IMR-90 (cell line): ENCODE data around the gene LGALS3. TPM values are rescaled to one million over a fixed set of nuclear protein-coding genes. Genes with fewer than 3 reads are reported as not detected.
A peak's percentile ranks its signal among the peaks of the same experiment; 100 is the strongest.

Source experiments
- ATAC-seq: fragments of 200-7000 bp; cut with Tn5 transposase; 2 replicates; pipeline ENCODE4 v1.9.1; 2020; ENCODE audit warnings: low read depth, mild to moderate bottlenecking, moderate library complexity
- BruUV-seq: library from RNA; stranded (reverse); fragments of 400-500 nt; replicated peaks from 2 replicates; lab custom pipeline; 2021; lab: Mats Ljungman, UMichigan
- CTCF ChIA-PET: fragments of 300-600 bp; formaldehyde crosslinking; extraction: SDS; loops from one replicate; lab custom pipeline; 2021; ENCODE audit warnings: antibody characterized with exemption; lab: Yijun Ruan, JAX
- POLR2A ChIA-PET: fragments of 300-600 bp; sonication (Branson Sonifier 250); formaldehyde crosslinking; loops from one replicate; lab custom pipeline; 2022; ENCODE audit warnings: antibody characterized with exemption; ENCODE audit not compliant: unreplicated experiment; lab: Charles Lee
- DNase-seq: peaks from one replicate; pipeline ENCODE4 v3.0.0; 2013
- H2AFZ ChIP-seq: replicated peaks from 2 replicates; pipeline ENCODE3; 2013; ENCODE audit warnings: low read length, mild to moderate bottlenecking; ENCODE audit not compliant: poor library complexity
- H2AK5ac ChIP-seq: 2 replicates; pipeline ENCODE4 v1.6.1; 2013; ENCODE audit warnings: low read depth, low read length, inconsistent platforms
- H2AK9ac ChIP-seq: replicated peaks from 2 replicates; pipeline ENCODE3; 2013; ENCODE audit warnings: mild to moderate bottlenecking, low read depth, low read length, moderate library complexity; ENCODE audit not compliant: poor library complexity
- H2BK120ac ChIP-seq: 2 replicates; pipeline ENCODE4 v1.6.1; 2013; ENCODE audit warnings: low read depth, low read length, inconsistent platforms
- H2BK15ac ChIP-seq: 3 replicates; pipeline ENCODE4 v1.6.1; 2013; ENCODE audit warnings: low read depth, low read length, inconsistent platforms
- H2BK20ac ChIP-seq: 2 replicates; pipeline ENCODE4 v1.6.1; 2013; ENCODE audit warnings: low read depth, mild to moderate bottlenecking, inconsistent platforms, low read length, moderate library complexity
- H2BK5ac ChIP-seq: 2 replicates; pipeline ENCODE4 v1.6.1; 2013; ENCODE audit warnings: mild to moderate bottlenecking, low read depth, low read length, inconsistent platforms; ENCODE audit not compliant: poor library complexity, severe bottlenecking
- H3K14ac ChIP-seq: replicated peaks from 2 replicates; pipeline ENCODE4 v1.6.1; 2013; ENCODE audit warnings: low read depth, low read length, inconsistent platforms
- H3K18ac ChIP-seq: 2 replicates; pipeline ENCODE4 v1.6.1; 2013; ENCODE audit warnings: low read depth, low read length, control low read depth
- H3K23ac ChIP-seq: 2 replicates; pipeline ENCODE4 v1.6.1; 2013; ENCODE audit warnings: low read depth, low read length, inconsistent platforms
- H3K27ac ChIP-seq: 2 replicates; pipeline ENCODE4 v1.5.1; 2013; ENCODE audit warnings: mild to moderate bottlenecking, control low read depth, low read length; ENCODE audit not compliant: insufficient read depth
- H3K27me3 ChIP-seq: 2 replicates; pipeline ENCODE4 v1.6.1; 2013; ENCODE audit warnings: low read length; ENCODE audit not compliant: control insufficient read depth, insufficient read depth
- H3K36me3 ChIP-seq: 2 replicates; pipeline ENCODE4 v1.6.1; 2013; ENCODE audit warnings: low read length, mixed read lengths; ENCODE audit not compliant: control insufficient read depth, insufficient read depth
- H3K4ac ChIP-seq: 2 replicates; pipeline ENCODE4 v1.6.1; 2013; ENCODE audit warnings: low read depth, low read length, inconsistent platforms
- H3K4me1 ChIP-seq: 2 replicates; pipeline ENCODE4 v1.6.1; 2013; ENCODE audit warnings: low read length, mixed read lengths; ENCODE audit not compliant: control insufficient read depth, insufficient read depth
- H3K4me2 ChIP-seq: 2 replicates; pipeline ENCODE4 v1.6.1; 2013; ENCODE audit warnings: low read depth, mild to moderate bottlenecking, control low read depth, low read length, moderate library complexity
- H3K4me3 ChIP-seq: 2 replicates; pipeline ENCODE4 v1.5.1; 2013; ENCODE audit warnings: low read depth, mild to moderate bottlenecking, control low read depth, low read length, moderate library complexity; ENCODE audit not compliant: insufficient read depth
- H3K56ac ChIP-seq: 2 replicates; pipeline ENCODE4 v1.6.1; 2013; ENCODE audit warnings: low read length, inconsistent platforms; ENCODE audit not compliant: insufficient read depth; ENCODE audit errors: extremely low read depth
- H3K79me1 ChIP-seq, 2 experiments: 2 replicates each; pipeline ENCODE4 v1.6.1; 2013; ENCODE audit warnings: low read length in 2 of 2, inconsistent platforms in 1 of 2, low read depth in 1 of 2
- H3K9ac ChIP-seq: 2 replicates; pipeline ENCODE4 v1.6.1; 2013; ENCODE audit warnings: low read depth, low read length, control low read depth
- H3K9me1 ChIP-seq: 2 replicates; pipeline ENCODE4 v1.6.1; 2013; ENCODE audit warnings: low read length, inconsistent platforms; ENCODE audit not compliant: insufficient read depth
- H3K9me3 ChIP-seq: 2 replicates; pipeline ENCODE4 v1.6.1; 2013; ENCODE audit warnings: low read length; ENCODE audit not compliant: control insufficient read depth, insufficient read depth
- H4K20me1 ChIP-seq: 2 replicates; pipeline ENCODE4 v1.6.1; 2013; ENCODE audit warnings: low read length, inconsistent platforms; ENCODE audit not compliant: insufficient read depth
- H4K5ac ChIP-seq: 2 replicates; pipeline ENCODE4 v1.6.1; 2013; ENCODE audit warnings: mild to moderate bottlenecking, low read depth, low read length, control low read depth
- H4K8ac ChIP-seq, 2 experiments: 2 replicates each; pipeline ENCODE4 v1.6.1; 2013; ENCODE audit warnings: low read depth in 2 of 2, low read length in 2 of 2, control low read depth in 1 of 2, inconsistent platforms in 1 of 2
- H4K91ac ChIP-seq: 2 replicates; pipeline ENCODE4 v1.6.1; 2013; ENCODE audit warnings: low read depth, low read length, inconsistent platforms; ENCODE audit not compliant: insufficient read depth
- BHLHE40 ChIP-seq: fragments of 150-350 bp; IDR thresholded peaks from 2 replicates; pipeline ENCODE4 v1.6.1; 2016; ENCODE audit warnings: mild to moderate bottlenecking, low read depth, low read length
- CEBPB ChIP-seq: IDR thresholded peaks from 2 replicates; pipeline ENCODE4 v1.6.1; 2012; ENCODE audit warnings: low read depth, low read length, improper control_type of control experiment
- CHD1 ChIP-seq: IDR thresholded peaks from 2 replicates; pipeline ENCODE4 v1.6.1; 2012; ENCODE audit warnings: low read depth, low read length, improper control_type of control experiment
- FOS ChIP-seq: fragments of 150-350 bp; IDR thresholded peaks from 2 replicates; pipeline ENCODE4 v1.6.1; 2016; ENCODE audit warnings: low read depth, low read length
- MAFK ChIP-seq: IDR thresholded peaks from 2 replicates; pipeline ENCODE4 v1.6.1; 2012; ENCODE audit warnings: low read depth, low read length, improper control_type of control experiment
- MXI1 ChIP-seq: IDR thresholded peaks from 2 replicates; pipeline ENCODE4 v1.6.1; 2012; ENCODE audit warnings: low read depth, mild to moderate bottlenecking, low read length, moderate library complexity, borderline replicate concordance
- RAD21 ChIP-seq: IDR thresholded peaks from 2 replicates; pipeline ENCODE4 v1.6.1; 2012; ENCODE audit warnings: low read length, improper control_type of control experiment
- RCOR1 ChIP-seq: IDR thresholded peaks from 2 replicates; pipeline ENCODE4 v1.6.1; 2012; ENCODE audit warnings: mild to moderate bottlenecking, low read length, improper control_type of control experiment; ENCODE audit not compliant: insufficient replicate concordance
- RFX5 ChIP-seq: IDR thresholded peaks from 2 replicates; pipeline ENCODE4 v1.8.0; 2012; ENCODE audit warnings: low read depth, mild to moderate bottlenecking, low read length, moderate library complexity
- SMC3 ChIP-seq: fragments of 150-350 bp; IDR thresholded peaks from 2 replicates; pipeline ENCODE4 v1.6.1; 2016; ENCODE audit warnings: low read depth, mild to moderate bottlenecking, antibody characterized with exemption, low read length, moderate library complexity
- WGBS, 2 experiments: methylation state at CpG; one replicate each; pipeline versions ENCODE4 v1.1.5 to v1.1.7; 2013; ENCODE audit warnings: missing lambda C conversion rate in 2 of 2; ENCODE audit not compliant: insufficient read length in 1 of 2; ENCODE audit errors: extremely low coverage in 2 of 2; 5-methylcytosine and 5-hydroxymethylcytosine counted together
- dilution Hi-C: fragments of 300-500 bp; cut with HindIII; formaldehyde crosslinking; loops from one replicate; pipeline ENCODE4 v1.14.3; 2018; ENCODE audit warnings: low sequenced_read_pairs; ENCODE audit not compliant: unreplicated experiment
- in situ Hi-C: fragments of 300-500 bp; cut with MboI; formaldehyde crosslinking; loops from 3 replicates; pipeline ENCODE4 v1.14.3; 2019; ENCODE audit warnings: low sequenced_read_pairs, inconsistent platforms, mixed read lengths
- intact Hi-C: fragments of 100-400 bp; cut with micrococcal nuclease; formaldehyde crosslinking; loops from 2 replicates; pipeline ENCODE4 v1.10.0; 2022
- polyA plus RNA-seq, 3 experiments: library from polyadenylated mRNA; depleted of rRNA; stranded (reverse); fragments of >200 nt; gene quantifications; 2 replicates each; pipeline ENCODE4 v1.2.3, GENCODE V29; 2012; ENCODE audit warnings: low replicate concordance in 1 of 3
- total RNA-seq: library from RNA; depleted of rRNA; stranded (reverse); fragments of >200 nt; gene quantifications from 2 replicates; pipeline ENCODE4 v1.2.3, GENCODE V29; 2012
- TF ChIP-seq, protein P1 (sequence below): conservative IDR thresholded peaks from 2 replicates; pipeline ENCODE4 v1.5.1; 2012; ENCODE audit warnings: mild to moderate bottlenecking, low read depth, low read length, improper control_type of control experiment
- TF ChIP-seq, protein P2 (sequence below): fragments of 150-350 bp; IDR thresholded peaks from 2 replicates; pipeline ENCODE4 v1.6.1; 2016; ENCODE audit warnings: low read depth, mild to moderate bottlenecking, low read length, moderate library complexity, borderline replicate concordance
- TF ChIP-seq, protein P3 (sequence below): fragments of 150-350 bp; IDR thresholded peaks from 2 replicates; pipeline ENCODE4 v1.6.1; 2017; ENCODE audit warnings: mild to moderate bottlenecking, antibody characterized with exemption, low read length, low read depth

LGALS3 gene
- total and polyA plus RNA-seq, 2 of the 4 experiments (the other 2 are of a cell fraction), result 84.4 to 171 TPM

DNA sequence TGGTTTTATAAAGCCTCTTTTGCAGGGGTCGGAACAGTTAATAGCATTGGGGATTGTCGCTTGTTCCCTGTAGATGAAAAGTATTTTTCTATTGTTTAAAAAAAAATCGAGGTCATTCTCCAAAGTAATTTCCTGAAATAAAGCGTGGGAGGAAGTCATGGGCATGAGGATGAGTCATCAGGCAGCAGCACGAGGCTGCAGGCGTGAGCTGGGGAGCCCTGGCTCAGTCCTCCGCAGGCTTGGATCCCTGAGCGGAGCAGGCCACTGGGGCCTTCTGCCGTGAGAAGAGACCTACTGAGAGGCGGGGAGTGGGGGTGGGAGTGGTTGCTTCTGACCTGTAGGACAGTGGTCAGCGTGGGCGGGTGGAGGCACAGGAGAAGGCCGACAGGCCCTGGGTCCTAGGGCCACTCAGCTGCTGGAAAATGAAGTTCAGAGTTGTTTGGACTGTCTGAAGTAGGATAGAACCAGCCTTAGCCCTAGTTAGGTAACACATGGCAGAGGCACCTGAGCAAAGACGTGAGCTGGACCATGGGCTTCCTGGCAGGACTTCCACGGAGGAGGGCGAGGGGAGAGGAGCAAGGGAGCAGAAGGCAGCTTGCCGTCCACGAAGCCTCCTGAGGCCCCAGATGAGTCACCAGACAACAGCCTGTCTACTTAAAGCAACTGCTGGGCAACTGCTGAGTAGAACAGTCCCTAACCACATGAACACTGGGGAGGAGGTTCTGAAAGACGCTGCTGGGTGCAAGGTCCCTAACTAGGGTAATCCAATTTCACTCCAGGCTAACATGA lies 21.1 kb upstream of the LGALS3 start:
- H3K79me1 ChIP-seq, result peaks cover 2 to 24% of the 10 kb centered on the region in 2 experiments; a peak in 3 of 4 replicates
- H3K23ac ChIP-seq, result peak overlapping the region; percentile 97
- H3K36me3 ChIP-seq, result no peaks in the 10 kb centered on the region
- in situ Hi-C loops, result no loop called here
- peak overlapping the region; percentile 97 for H3K18ac ChIP-seq
- H2AK9ac ChIP-seq, result peak overlapping the region; percentile 100
- H3K9me1 ChIP-seq, result peaks cover 15% of the 10 kb centered on the region
- WGBS, 2 experiments, result 9% methylated on average over 5 of the region's 19 CpGs; no CpG with 5 or more reads in 1 of the 2 experiments
- intact Hi-C loops, result no loop called here
- no peaks in the 10 kb centered on the region for H3K27me3 ChIP-seq
- BruUV-seq, result no TSS peak
- H3K27ac ChIP-seq, result peak overlapping the region; percentile 96
- H3K9ac ChIP-seq, result peak overlapping the region; percentile 70
- H4K5ac ChIP-seq, result peak overlapping the region; percentile 93
- H2AFZ ChIP-seq, result peak overlapping the region; percentile 96
- H2BK120ac ChIP-seq, result peak overlapping the region; percentile 97
- H3K9me3 ChIP-seq, result peaks cover 7% of the 10 kb centered on the region
- peak overlapping the region; percentile 93 to 100 for H4K8ac ChIP-seq
- peak overlapping the region; percentile 99 for H2BK20ac ChIP-seq
- H2BK5ac ChIP-seq, result peak overlapping the region; percentile 100
- H2AK5ac ChIP-seq, result peak overlapping the region; percentile 100
- dilution Hi-C loops, result no loop called here
- ATAC-seq, result peak; percentile 92
- H3K4ac ChIP-seq, result peak overlapping the region; percentile 97
- CTCF ChIA-PET, result interaction anchor here (1.3 kb wide), 1 partner anchor 9 kb away, joined by 9 read pairs; no protein-coding TSS in a partner anchor
- DNase-seq, result peak; percentile 98
- POLR2A ChIA-PET, result interaction anchor here (0.7 kb wide), 1 partner anchor 28 kb away, joined by 5 read pairs; no protein-coding TSS in a partner anchor
- H3K14ac ChIP-seq, result peak overlapping the region; percentile 95
- H3K4me1 ChIP-seq, result peaks cover 26% of the 10 kb centered on the region
- peak overlapping the region; percentile 100 for H2BK15ac ChIP-seq
- H4K91ac ChIP-seq, result peak overlapping the region; percentile 100
- peak overlapping the region; percentile 59 for H3K4me2 ChIP-seq
- H3K4me3 ChIP-seq, result no peak overlapping the region; the same call in 1 of the 2 replicates
- H3K56ac ChIP-seq, result peak overlapping the region; percentile 99
- 0 out of 2 replicates have a peak, but pooled peaks cover 3% of the 10 kb centered on the region for H4K20me1 ChIP-seq
- peak; percentile 99 for TF ChIP-seq FOS
- TF ChIP-seq, protein P1, sequence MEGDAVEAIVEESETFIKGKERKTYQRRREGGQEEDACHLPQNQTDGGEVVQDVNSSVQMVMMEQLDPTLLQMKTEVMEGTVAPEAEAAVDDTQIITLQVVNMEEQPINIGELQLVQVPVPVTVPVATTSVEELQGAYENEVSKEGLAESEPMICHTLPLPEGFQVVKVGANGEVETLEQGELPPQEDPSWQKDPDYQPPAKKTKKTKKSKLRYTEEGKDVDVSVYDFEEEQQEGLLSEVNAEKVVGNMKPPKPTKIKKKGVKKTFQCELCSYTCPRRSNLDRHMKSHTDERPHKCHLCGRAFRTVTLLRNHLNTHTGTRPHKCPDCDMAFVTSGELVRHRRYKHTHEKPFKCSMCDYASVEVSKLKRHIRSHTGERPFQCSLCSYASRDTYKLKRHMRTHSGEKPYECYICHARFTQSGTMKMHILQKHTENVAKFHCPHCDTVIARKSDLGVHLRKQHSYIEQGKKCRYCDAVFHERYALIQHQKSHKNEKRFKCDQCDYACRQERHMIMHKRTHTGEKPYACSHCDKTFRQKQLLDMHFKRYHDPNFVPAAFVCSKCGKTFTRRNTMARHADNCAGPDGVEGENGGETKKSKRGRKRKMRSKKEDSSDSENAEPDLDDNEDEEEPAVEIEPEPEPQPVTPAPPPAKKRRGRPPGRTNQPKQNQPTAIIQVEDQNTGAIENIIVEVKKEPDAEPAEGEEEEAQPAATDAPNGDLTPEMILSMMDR, result no peak
- TF ChIP-seq, protein P2, sequence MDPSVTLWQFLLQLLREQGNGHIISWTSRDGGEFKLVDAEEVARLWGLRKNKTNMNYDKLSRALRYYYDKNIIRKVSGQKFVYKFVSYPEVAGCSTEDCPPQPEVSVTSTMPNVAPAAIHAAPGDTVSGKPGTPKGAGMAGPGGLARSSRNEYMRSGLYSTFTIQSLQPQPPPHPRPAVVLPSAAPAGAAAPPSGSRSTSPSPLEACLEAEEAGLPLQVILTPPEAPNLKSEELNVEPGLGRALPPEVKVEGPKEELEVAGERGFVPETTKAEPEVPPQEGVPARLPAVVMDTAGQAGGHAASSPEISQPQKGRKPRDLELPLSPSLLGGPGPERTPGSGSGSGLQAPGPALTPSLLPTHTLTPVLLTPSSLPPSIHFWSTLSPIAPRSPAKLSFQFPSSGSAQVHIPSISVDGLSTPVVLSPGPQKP, result no peak
- no peak for TF ChIP-seq CHD1
- TF ChIP-seq MXI1, result no peak
- TF ChIP-seq RAD21, result peak; percentile 11; the same call in 1 of the 2 replicates
- TF ChIP-seq RFX5, result peak; percentile 77; the same call in 1 of the 2 replicates
- TF ChIP-seq, protein P3, sequence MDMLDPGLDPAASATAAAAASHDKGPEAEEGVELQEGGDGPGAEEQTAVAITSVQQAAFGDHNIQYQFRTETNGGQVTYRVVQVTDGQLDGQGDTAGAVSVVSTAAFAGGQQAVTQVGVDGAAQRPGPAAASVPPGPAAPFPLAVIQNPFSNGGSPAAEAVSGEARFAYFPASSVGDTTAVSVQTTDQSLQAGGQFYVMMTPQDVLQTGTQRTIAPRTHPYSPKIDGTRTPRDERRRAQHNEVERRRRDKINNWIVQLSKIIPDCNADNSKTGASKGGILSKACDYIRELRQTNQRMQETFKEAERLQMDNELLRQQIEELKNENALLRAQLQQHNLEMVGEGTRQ, result peak; percentile 39; the same call in 1 of the 2 replicates
- no peak for TF ChIP-seq CEBPB
- TF ChIP-seq MAFK, result 0 out of 2 replicates have a peak, but pooled peaks have one; percentile 10
- TF ChIP-seq SMC3, result 0 out of 2 replicates have a peak, but pooled peaks have one; percentile 14
- TF ChIP-seq BHLHE40, result peak; percentile 97
- TF ChIP-seq RCOR1, result no peak
